Fibroblast of skin of left quadriceps (primary cell): ENCODE data around the gene MRFAP1.
"Not testable (repeated sequence)": the region's sequence is repeated elsewhere in the genome, so short reads cannot be mapped to it uniquely, and the experiment has no call there.

Experiments
- DNase-seq, 2 experiments: peaks; one replicate each; pipeline ENCODE4 v3.0.0-alpha.2; 2013; ENCODE audit warnings: low read depth in 2 of 2

MRFAP1 gene

GRCh38 chr4:6610856-6611430, 29.5 kb upstream of the MRFAP1 start:
- DNase-seq: no peak

- no peak for DNase-seq
Measured at GRCh38 chr4:6612961-6613675, 27.4 kb upstream of the MRFAP1 start.

DNA sequence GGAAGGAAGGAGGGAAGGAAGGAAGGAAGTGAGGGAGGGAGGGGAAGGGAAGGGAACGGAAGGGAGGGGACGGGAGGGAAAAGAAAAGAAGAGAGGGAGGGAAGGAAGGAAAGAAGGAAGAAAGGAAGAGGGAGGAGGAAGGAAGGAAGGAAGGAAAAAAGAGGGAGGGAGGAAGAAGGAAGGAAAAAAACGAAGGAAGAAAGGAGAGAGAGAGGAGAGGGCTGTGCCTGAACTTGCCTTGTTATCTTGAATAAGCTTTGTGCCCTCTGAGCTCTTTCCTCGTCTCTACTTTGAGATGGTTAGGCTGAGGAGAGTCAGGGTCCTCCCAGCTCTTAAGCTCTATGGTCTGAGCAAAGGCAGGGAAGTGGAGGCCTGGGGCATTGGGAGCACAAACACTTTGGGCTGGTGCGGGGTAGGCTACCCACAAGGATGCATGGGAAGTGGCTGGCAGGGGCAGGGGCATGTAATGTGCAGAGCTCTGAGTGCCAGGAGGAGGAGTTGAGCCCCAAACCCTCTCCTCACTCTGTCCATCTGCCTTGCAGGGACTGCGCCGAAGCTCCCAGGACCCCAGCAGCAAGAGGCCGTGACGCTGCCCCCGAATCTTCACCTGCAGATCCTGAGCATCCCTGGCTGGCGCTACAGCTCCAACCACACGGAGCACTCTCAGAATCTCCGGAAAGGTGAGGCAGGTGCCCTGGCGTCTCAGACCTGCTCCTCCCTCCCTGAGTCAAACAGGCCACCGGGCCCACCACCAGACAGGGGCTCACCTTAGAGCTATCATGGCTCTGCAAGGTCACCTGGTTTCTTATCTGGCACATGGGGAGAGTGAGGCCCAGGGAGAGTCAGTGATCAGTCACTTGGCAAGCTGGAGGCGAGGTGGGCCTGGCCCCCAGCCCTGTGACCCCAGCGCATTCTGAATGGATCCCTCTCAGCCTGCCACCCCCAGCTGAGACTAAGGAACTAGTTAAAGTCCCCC, 26.5 kb upstream of the MRFAP1 start:
- no peak for DNase-seq

DNA sequence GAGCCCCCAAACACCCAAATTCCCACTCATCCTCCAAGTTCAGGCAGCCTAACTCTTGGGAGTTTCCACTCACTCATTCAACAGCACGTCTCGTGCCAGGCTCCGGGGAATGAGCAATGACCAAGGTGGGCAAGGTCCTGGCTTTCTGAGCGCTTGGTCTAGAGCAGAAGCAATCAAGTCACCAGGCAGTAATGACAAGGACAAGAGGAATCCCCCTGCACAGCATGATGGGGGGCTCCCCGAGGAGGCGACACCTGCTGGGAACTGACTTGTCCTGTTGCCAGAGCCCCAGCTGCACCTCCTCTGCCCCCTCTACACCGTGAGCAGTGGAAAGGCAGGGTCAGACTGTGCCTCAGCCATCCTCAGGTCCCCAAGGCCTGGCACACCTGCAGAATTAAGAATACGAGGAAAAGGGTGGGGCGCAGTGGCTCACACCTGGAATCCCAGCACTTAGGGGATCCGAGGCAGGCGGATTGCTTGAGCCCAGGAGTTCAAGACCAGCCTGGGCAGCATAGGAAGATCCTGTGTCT, 25.7 kb upstream of the MRFAP1 start:
- DNase-seq: no peak

- no peak for DNase-seq
Measured at GRCh38 chr4:6616087-6616995, 24.1 kb upstream of the MRFAP1 start.

- no peak for DNase-seq
Measured at GRCh38 chr4:6617246-6617645, 23.2 kb upstream of the MRFAP1 start.

DNA sequence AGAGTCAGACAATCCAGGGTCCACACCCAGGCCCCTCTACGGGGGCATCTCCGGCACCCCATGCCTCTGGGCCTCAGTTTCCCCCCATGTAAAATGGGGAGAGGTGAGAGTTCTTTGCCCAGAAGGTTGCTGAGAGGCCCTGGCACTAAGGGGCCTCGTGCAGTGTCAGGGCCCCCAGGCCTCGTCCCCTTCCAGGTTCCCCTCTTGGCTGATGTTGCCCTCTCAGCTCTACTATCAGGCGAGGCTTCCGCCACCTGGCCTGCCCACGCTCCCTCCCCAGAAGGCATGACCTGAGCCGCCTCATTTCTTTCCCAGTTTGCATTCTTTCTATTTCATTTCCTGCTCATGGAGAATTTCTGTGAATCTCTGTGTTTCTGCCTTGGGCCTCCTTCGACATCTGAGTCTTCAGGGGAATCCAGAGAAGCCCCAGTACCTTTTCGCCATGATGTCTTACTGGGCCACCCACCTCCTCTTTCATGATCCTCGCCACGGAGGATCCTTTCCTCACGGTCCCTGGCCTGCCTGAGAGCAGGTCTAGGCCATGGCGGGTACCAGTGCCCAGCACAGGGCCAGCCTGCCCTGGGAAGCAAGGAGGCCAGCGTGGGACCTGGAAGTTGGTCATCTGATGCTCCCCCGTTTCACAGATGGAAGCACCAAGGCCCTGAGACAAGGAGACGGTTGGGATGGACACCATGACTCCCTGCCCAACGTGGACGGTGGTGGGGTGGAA, 21.9 kb upstream of the MRFAP1 start:
- DNase-seq: no peak

GRCh38 chr4:6619116-6619465, 21.4 kb upstream of the MRFAP1 start:
- no peak for DNase-seq

GRCh38 chr4:6619466-6620255, 20.8 kb upstream of the MRFAP1 start:
- no peak for DNase-seq

- DNase-seq: no peak
Measured at GRCh38 chr4:6620296-6620695, 20.2 kb upstream of the MRFAP1 start.

- no peak for DNase-seq
Measured at GRCh38 chr4:6620891-6621555, 19.5 kb upstream of the MRFAP1 start.

DNA sequence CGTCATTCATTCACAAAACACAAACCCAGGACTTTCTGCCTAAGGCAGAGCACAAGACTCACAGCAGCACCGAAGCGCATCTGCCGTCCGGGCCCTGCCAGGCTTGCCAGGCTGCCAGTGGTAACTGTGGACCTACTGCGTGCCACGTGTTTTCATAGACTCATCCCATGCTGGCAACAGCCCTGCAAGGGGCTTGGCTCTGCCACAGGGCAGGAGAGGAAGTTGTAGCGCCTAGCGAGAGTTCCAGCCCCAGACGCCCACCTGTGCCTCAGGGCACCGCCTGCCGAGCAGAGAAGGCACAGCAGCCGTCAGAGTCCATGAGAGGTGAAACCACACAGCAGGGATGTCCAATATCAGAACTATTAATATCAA, 18.9 kb upstream of the MRFAP1 start:
- DNase-seq: no peak

DNA sequence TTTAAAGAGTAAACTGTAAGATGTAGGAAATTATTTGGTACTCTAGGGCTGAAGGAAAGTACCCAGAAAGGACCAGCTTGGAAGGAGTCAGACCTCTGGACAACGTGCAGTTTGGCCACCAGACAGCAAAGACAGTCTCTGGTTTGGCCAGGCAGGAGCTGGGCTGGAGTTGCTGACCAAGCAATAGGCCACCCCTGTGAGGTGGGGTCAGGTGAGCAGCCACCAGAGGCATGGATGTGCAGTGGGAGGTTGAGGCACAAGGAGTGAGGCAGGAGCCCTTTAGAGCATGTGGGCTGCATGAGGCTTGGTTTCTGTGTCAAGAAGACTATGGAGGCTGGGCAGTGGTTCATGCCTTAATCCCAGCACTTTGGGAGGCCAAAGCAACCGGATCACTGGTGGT, 17.7 kb upstream of the MRFAP1 start:
- DNase-seq: no peak

DNA sequence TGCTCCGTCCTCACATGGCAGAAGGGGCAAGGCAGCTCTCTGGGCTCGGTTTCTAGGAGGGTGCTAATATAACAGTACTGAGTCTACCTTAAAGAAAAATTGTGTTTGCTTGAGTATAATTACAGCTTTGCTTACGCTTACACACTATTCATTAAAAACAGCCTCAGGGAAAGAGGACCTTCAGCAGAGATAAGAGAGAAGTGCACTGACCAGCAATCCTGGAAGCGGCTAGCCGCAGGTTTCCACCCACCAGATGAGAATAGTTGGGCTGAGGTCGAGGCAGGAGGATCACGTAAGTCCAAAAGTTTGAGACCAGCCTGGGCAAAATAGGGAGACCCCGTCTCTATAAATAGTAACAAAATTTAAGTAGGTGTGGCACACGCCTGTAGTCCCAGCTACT, 15.2 kb upstream of the MRFAP1 start:
- DNase-seq: no peak

DNA sequence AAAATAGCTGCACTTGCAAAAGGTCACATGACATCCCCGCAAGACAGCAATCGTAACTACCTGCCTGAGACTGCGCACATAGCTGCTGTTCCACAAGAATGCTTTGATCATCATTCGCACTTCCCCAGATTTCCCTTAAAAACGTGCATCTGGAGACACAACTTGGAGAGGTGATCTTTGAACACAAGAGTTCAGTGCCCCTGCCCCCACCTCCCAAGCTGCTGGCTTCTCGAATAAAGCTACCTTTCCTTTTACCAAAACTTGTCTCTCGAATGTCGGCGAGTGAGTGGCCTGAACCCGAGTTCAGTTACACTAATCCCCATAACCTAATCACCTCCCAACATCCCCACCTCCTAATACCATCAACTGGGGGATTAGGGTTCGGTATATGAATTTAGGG, 14.4 kb upstream of the MRFAP1 start:
- DNase-seq: no peak

DNA sequence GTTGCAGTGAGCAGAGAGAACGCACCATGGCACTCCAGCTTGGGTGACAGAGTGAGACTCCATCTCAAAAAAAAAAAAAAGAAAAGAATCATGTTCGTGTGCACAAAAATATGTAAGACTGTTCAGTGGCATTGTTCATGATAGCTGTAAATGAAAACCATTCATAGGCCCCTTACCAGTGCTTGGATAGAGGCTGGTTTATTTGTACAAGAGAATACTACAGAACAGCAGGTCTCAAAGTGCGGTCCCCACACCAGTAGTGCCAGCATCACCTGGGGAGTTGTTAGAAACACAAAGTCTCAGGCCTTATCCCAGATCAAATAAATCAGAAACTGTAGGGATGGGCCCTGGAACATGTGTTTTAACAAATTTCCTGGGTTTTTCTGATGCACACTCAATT, 12.7 kb upstream of the MRFAP1 start:
- no peak for DNase-seq

DNA sequence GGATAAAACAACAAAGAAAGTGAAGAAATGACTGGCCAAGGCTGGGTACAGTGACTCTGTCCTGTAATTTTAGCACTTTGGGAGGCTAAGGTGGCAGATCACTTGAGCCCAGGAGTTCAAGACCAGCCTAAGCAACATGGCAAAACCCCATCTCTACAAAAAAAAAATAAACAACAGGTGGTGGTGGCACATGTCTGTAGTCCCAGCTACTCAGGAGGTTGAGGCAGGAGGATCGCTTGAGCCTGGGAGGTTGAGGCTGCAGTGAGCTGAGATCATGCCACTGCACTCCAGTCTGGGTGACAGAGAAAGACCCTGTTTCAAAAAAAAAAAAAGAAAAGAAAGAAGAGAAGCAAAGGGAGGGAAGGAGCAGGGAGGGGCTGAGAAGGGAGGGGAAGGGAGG, 12.0 kb upstream of the MRFAP1 start:
- not testable (repeated sequence) for DNase-seq

DNA sequence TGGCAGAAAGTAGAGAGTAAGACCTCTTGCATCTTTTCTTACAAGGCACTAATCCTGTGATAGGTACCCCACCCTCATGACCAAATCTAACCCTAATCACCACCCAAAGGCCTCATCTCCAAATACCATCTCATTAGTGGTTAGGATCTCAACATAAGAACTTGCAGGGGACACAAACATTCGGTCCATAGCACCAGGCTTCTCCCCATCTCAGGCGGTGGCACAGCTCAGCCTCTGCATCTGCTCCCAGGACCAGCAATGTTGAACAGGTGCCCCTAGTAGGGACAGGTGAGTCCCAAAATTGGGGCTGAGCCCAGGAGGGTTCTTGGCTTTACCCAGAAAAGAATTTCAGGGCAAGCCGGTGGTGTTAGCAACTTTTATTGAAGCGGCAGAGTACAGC, 8.4 kb upstream of the MRFAP1 start:
- no peak for DNase-seq

DNA sequence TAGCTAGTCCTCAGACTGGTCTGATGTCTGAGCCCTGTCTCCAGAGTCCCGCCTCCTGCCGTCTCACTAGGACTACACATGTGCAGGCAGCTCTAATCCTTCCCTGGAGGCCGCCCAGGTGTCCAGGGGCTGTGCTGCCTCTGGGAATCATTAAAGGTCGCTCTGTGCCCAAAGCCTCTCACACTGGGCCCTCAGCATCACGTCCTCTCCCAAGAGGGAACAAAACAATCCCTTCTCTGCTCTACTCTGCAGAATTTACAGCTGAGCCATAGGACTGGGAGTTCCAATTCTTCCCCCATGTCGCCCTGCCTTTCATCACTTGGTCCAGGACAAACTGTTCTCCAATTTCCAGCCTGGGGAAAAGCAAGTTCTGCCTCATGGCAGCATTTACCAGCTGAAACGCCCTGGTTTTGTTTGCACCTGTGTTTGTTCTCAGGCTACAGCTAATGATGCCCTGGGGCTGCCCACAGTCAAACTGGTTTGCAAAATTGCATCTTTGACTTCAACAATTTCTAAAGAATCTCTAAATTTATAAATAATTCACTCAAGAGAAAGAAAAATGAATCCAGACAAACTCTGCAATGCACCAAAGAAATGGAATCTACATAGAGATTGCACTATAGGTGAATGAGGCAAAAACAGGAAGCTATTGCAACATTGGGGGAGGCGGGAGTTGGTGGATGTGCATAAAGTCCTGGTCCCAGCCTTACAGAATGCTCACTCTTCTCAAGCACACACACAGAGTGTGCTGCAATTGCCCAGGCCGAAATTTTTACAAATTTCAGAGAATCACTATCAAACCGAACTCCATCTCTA, 7.2 kb upstream of the MRFAP1 start:
- peak; percentile 41 to 42 for DNase-seq
